Activated naive CD4-positive, alpha-beta T cell treated with anti-CD3 and anti-CD28 coated beads, Interleukin-2, amount 50 U/mL, for 24 hours (primary cell): Measurements from ENCODE around the gene UPK3BL1.
"Not testable (repeated sequence)": the region's sequence is repeated elsewhere in the genome, so short reads cannot be mapped to it uniquely, and the experiment has no call there.

ENCODE experiments used
- H3K27ac Mint-ChIP-seq: one replicate; pipeline ENCODE4 v1.8.0; 2021; ENCODE audit warnings: mild to moderate bottlenecking, mixed read lengths
- H3K27me3 Mint-ChIP-seq: one replicate; pipeline ENCODE4 v1.8.0; 2021; ENCODE audit warnings: mixed read lengths
- H3K36me3 Mint-ChIP-seq: one replicate; pipeline ENCODE4 v1.8.0; 2021; ENCODE audit warnings: mixed read lengths
- H3K4me1 Mint-ChIP-seq: one replicate; pipeline ENCODE4 v1.8.0; 2021; ENCODE audit warnings: mixed read lengths
- H3K4me3 Mint-ChIP-seq: one replicate; pipeline ENCODE4 v1.8.0; 2021; ENCODE audit warnings: mild to moderate bottlenecking, mixed read lengths
- H3K9me3 Mint-ChIP-seq: one replicate; pipeline ENCODE4 v1.8.0; 2021; ENCODE audit warnings: mixed read lengths

Gene UPK3BL1

GRCh38 chr7:102638848-102639247 is 3.7 kb downstream of the UPK3BL1 start:
- not testable (repeated sequence) for H3K4me1 Mint-ChIP-seq, H3K36me3 Mint-ChIP-seq, H3K9me3 Mint-ChIP-seq, H3K27ac Mint-ChIP-seq, H3K4me3 Mint-ChIP-seq, H3K27me3 Mint-ChIP-seq

DNA sequence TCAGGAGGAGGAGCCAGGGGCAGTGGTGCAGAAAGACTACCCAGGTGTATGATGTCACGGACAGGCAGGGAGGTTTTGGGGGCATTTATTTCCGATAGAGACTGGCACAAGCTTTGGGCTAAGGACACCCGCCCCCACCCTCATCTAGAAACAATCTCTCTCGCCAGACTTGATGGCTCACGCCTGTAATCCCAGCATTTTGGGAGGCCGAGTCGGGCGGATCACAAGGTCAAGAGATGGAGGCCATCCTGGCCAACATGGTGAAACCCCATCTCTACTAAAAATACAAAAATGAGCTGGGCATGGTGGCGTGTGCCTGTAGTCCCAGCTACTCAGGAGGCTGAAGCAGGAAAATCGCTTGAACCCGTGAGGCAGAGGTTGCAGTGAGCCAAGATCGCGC is 5.6 kb downstream of the UPK3BL1 start:
- not testable (repeated sequence) for H3K36me3 Mint-ChIP-seq, H3K4me1 Mint-ChIP-seq, H3K9me3 Mint-ChIP-seq, H3K4me3 Mint-ChIP-seq, H3K27ac Mint-ChIP-seq, H3K27me3 Mint-ChIP-seq

DNA sequence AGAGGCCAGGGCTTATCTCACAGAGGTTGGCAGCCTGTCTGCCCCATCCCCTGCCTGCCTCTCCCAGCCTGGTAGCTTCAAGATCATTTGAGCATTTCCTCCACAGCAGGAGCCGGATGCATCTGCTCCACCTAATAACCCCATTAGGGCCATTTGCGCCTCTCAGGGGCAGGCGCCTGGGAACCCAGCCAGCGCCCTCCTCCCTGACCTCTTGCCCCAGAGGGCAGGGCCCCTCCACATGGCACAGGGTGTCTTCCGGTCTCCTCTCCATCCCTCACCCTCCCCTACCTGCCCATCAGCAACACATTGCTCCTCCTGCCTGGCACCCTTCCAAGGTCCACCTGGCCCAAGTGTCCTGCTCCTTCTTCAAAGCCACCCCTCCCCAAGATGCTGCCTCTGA is 7.2 kb downstream of the UPK3BL1 start:
- not testable (repeated sequence) for H3K9me3 Mint-ChIP-seq, H3K36me3 Mint-ChIP-seq, H3K4me3 Mint-ChIP-seq, H3K4me1 Mint-ChIP-seq, H3K27ac Mint-ChIP-seq, H3K27me3 Mint-ChIP-seq

- H3K27ac Mint-ChIP-seq, H3K4me1 Mint-ChIP-seq, H3K4me3 Mint-ChIP-seq, H3K9me3 Mint-ChIP-seq, H3K27me3 Mint-ChIP-seq, H3K36me3 Mint-ChIP-seq: not testable (repeated sequence)
Observed at GRCh38 chr7:102634299-102634698, 8.3 kb downstream of the UPK3BL1 start.

- H3K27ac Mint-ChIP-seq, H3K27me3 Mint-ChIP-seq, H3K4me3 Mint-ChIP-seq, H3K36me3 Mint-ChIP-seq, H3K9me3 Mint-ChIP-seq, H3K4me1 Mint-ChIP-seq: not testable (repeated sequence)
Observed at GRCh38 chr7:102630622-102631021, 12.0 kb downstream of the UPK3BL1 start.

- not testable (repeated sequence) for H3K27ac Mint-ChIP-seq, H3K4me1 Mint-ChIP-seq, H3K36me3 Mint-ChIP-seq, H3K4me3 Mint-ChIP-seq, H3K9me3 Mint-ChIP-seq, H3K27me3 Mint-ChIP-seq
Observed at GRCh38 chr7:102627271-102627904, 15.2 kb downstream of the UPK3BL1 start.

- H3K4me3 Mint-ChIP-seq, H3K36me3 Mint-ChIP-seq, H3K27me3 Mint-ChIP-seq, H3K4me1 Mint-ChIP-seq, H3K9me3 Mint-ChIP-seq, H3K27ac Mint-ChIP-seq: not testable (repeated sequence)
Observed at GRCh38 chr7:102618122-102618521, 24.5 kb downstream of the UPK3BL1 start.

- not testable (repeated sequence) for H3K4me1 Mint-ChIP-seq, H3K9me3 Mint-ChIP-seq, H3K4me3 Mint-ChIP-seq, H3K36me3 Mint-ChIP-seq, H3K27me3 Mint-ChIP-seq, H3K27ac Mint-ChIP-seq
Observed at GRCh38 chr7:102616507-102617125, 26.0 kb downstream of the UPK3BL1 start, which contains the start of gene RASA4. Gene RASA4, minus strand, starts transcription at chr7:102616756. Its CDS starts 67 bp downstream, at chr7:102616689.

DNA sequence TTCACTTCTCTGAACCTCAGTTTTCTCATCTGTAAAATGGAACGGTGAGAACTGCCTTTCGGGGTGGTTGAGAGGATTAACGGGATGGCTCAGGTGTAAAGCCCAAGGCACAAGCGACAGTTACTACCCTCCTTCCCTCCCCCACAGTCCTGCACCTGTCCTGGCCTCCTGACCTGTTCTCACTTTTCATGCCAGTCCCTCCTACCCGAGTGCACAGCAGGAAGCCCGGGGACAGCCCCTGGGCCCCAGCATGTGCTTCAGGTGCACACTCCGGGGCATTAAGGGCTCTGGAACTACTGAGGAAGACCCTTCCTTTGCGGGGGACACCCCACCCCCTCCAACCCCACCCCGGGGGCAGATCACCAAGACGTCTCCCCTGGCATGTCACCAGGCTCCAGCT is 26.7 kb downstream of the UPK3BL1 start:
- not testable (repeated sequence) for H3K27ac Mint-ChIP-seq, H3K4me1 Mint-ChIP-seq, H3K36me3 Mint-ChIP-seq, H3K4me3 Mint-ChIP-seq, H3K27me3 Mint-ChIP-seq, H3K9me3 Mint-ChIP-seq

GRCh38 chr7:102614873-102615272 is 27.7 kb downstream of the UPK3BL1 start:
- H3K36me3 Mint-ChIP-seq, H3K27me3 Mint-ChIP-seq, H3K27ac Mint-ChIP-seq, H3K4me1 Mint-ChIP-seq, H3K9me3 Mint-ChIP-seq, H3K4me3 Mint-ChIP-seq: not testable (repeated sequence)

GRCh38 chr7:102614346-102614697 is 28.3 kb downstream of the UPK3BL1 start:
- not testable (repeated sequence) for H3K9me3 Mint-ChIP-seq, H3K4me3 Mint-ChIP-seq, H3K27me3 Mint-ChIP-seq, H3K27ac Mint-ChIP-seq, H3K4me1 Mint-ChIP-seq, H3K36me3 Mint-ChIP-seq

- H3K4me1 Mint-ChIP-seq, H3K27ac Mint-ChIP-seq, H3K4me3 Mint-ChIP-seq, H3K36me3 Mint-ChIP-seq, H3K27me3 Mint-ChIP-seq, H3K9me3 Mint-ChIP-seq: not testable (repeated sequence)
Observed at GRCh38 chr7:102613575-102614345, 28.8 kb downstream of the UPK3BL1 start.

- not testable (repeated sequence) for H3K4me3 Mint-ChIP-seq, H3K36me3 Mint-ChIP-seq, H3K27ac Mint-ChIP-seq, H3K4me1 Mint-ChIP-seq, H3K27me3 Mint-ChIP-seq, H3K9me3 Mint-ChIP-seq
Observed at GRCh38 chr7:102611675-102612325, 30.8 kb downstream of the UPK3BL1 start.

GRCh38 chr7:102611013-102611674 is 31.4 kb downstream of the UPK3BL1 start:
- not testable (repeated sequence) for H3K27me3 Mint-ChIP-seq

GRCh38 chr7:102610441-102610840 is 32.1 kb downstream of the UPK3BL1 start:
- not testable (repeated sequence) for H3K27me3 Mint-ChIP-seq, H3K4me3 Mint-ChIP-seq, H3K36me3 Mint-ChIP-seq, H3K4me1 Mint-ChIP-seq, H3K9me3 Mint-ChIP-seq, H3K27ac Mint-ChIP-seq

More at GRCh38 chr7:102611013-102611674, 31.4 kb downstream of the UPK3BL1 start:
- not testable (repeated sequence) for H3K9me3 Mint-ChIP-seq, H3K36me3 Mint-ChIP-seq, H3K4me1 Mint-ChIP-seq, H3K27ac Mint-ChIP-seq, H3K4me3 Mint-ChIP-seq

DNA sequence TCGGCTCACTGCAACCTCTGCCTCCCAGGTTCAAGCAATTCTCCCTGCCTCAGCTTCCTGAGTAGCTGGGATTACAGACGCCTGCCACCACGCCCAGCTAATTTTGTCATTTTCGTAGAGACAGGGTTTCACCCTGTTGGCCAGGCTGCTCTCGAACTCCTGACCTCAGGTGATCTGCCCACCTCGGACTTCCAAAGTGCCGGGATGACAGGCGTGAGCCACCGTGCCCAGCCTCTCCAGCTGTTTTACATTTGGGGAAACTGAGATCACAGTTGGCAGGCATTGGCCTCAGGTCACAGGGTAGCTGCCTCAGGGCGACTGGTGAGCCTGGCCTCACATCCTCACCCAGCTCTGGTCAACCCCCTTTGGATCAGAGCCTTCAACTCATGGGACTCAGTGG is 32.9 kb downstream of the UPK3BL1 start:
- not testable (repeated sequence) for H3K4me3 Mint-ChIP-seq, H3K4me1 Mint-ChIP-seq, H3K9me3 Mint-ChIP-seq, H3K36me3 Mint-ChIP-seq, H3K27me3 Mint-ChIP-seq, H3K27ac Mint-ChIP-seq
